ENCODE results near the gene BRMS1L. TPM values are rescaled to one million over a fixed set of nuclear protein-coding genes. Genes with fewer than 3 reads are reported as not detected.

Gene BRMS1L
- total and polyA plus RNA-seq, 2 experiments from 2014 or later: 11.8 to 19.5 TPM

- Histone ChIP-seq H4K20me1 (replicated peaks; ENCODE audit: insufficient read depth) (no peaks in the 10 kb centered on the region), H3F3A (replicated peaks; ENCODE audit: low read depth) (peaks cover 3% of the 10 kb centered on the region; the same call in 1 of the 2 replicates), H3K36me3 (ENCODE audit: insufficient read depth) (no peaks in the 10 kb centered on the region), H2AFZ (no peak overlapping the region), H3K9me2 (ENCODE audit: insufficient read depth) (no peaks in the 10 kb centered on the region), H3K4me2 (no peak overlapping the region), H3K79me2 (replicated peaks; ENCODE audit: insufficient read depth) (peaks cover 5% of the 10 kb centered on the region), H3K4me3 (no peak overlapping the region), H3K4me1 (ENCODE audit: insufficient read depth) (peaks cover 2% of the 10 kb centered on the region), H3K27me3 (ENCODE audit: insufficient read depth) (no peaks in the 10 kb centered on the region), H3K27ac (ENCODE audit: low read depth) (no peak overlapping the region)
- H3K27me3 Mint-ChIP-seq (ENCODE audit: insufficient read depth, low read depth, poor library complexity): no peaks in the 10 kb centered on the region
- TF ChIP-seq, protein P1, sequence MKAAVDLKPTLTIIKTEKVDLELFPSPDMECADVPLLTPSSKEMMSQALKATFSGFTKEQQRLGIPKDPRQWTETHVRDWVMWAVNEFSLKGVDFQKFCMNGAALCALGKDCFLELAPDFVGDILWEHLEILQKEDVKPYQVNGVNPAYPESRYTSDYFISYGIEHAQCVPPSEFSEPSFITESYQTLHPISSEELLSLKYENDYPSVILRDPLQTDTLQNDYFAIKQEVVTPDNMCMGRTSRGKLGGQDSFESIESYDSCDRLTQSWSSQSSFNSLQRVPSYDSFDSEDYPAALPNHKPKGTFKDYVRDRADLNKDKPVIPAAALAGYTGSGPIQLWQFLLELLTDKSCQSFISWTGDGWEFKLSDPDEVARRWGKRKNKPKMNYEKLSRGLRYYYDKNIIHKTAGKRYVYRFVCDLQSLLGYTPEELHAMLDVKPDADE (IDR thresholded peaks at IDR 0.05): no peak
- TF ChIP-seq EZH2 (IDR thresholded peaks at IDR 0.05; ENCODE audit: low read depth, unreplicated experiment) (no peak), CTCF (conservative IDR thresholded peaks at IDR 0.05; ENCODE audit: low read depth in 2 of 2) (no peak), ZNF462 (CRISPR knock-in tag; IDR thresholded peaks at IDR 0.05) (no peak), REST (IDR thresholded peaks at IDR 0.05; ENCODE audit: unreplicated experiment) (no peak), JUNB (IDR thresholded peaks at IDR 0.05; ENCODE audit: unreplicated experiment) (no peak), STAT1 (IDR thresholded peaks at IDR 0.05; ENCODE audit: unreplicated experiment) (no peak), POLR2AphosphoS5 (IDR thresholded peaks at IDR 0.05; ENCODE audit: low read depth) (no peak), CREB1 (CRISPR knock-in tag; IDR thresholded peaks at IDR 0.05; ENCODE audit: low read depth) (no peak), ZNF114 (CRISPR knock-in tag; IDR thresholded peaks at IDR 0.05) (no peak), ZNF331 (CRISPR knock-in tag; IDR thresholded peaks at IDR 0.05; ENCODE audit: low read depth) (no peak), NANOG (IDR thresholded peaks at IDR 0.05; ENCODE audit: borderline replicate concordance) (no peak), EZH2phosphoT487 (IDR thresholded peaks at IDR 0.05; ENCODE audit: unreplicated experiment) (no peak)
- H3K9me3 Mint-ChIP-seq: peaks cover 3% of the 10 kb centered on the region; the same call in 2 of the 3 replicates
- DNase-seq (ENCODE audit: low spot score) (no peak), ATAC-seq (no peak)
- H3K36me3 Mint-ChIP-seq (ENCODE audit: low read depth): no peaks in the 10 kb centered on the region; the same call in 2 of the 3 replicates
- peaks cover 3% of the 10 kb centered on the region for H3K4me1 Mint-ChIP-seq
- H3K4me3 Mint-ChIP-seq: no peak overlapping the region
- H3K27ac Mint-ChIP-seq: no peak overlapping the region
Measured at GRCh38 chr14:35822501-35822900, 3.6 kb upstream of the BRMS1L start.
